ENCODE results near the gene TREX2. TPM values are rescaled to one million over a fixed set of nuclear protein-coding genes. Genes with fewer than 3 reads are reported as not detected.

Gene TREX2
- total RNA-seq, 1 experiment from 2014 or later, result 2.9 TPM

DNA sequence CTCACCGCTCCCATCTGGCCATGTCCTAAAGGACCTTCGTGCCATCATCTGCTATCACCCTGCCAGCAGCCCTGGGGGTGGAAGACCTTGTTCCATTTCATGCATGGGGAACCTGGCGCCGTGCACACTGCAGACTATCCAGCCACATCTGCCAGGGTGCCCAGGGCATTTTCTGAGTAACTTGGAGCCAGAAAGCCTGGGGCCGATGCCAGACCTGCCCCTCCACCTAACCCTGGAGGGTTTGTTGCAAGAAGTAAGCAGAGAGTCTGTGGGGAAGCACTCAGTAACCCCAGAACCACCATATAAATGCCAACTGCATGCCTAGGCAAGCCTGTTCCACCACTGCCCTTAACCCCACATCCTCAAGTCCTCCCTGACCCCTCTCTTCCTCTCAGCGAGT is 17.2 kb upstream of the TREX2 start:
- Histone ChIP-seq H3K79me2 (ENCODE audit: insufficient read depth, low read length) (no peaks in the 10 kb centered on the region), H3K27ac (ENCODE audit: low read depth, low read length) (no peak overlapping the region), H3K4me1 (ENCODE audit: control insufficient read depth in 1 of 2, insufficient read depth in 2 of 2, low read length in 2 of 2) (no peaks in the 10 kb centered on the region), H3K27me3 (ENCODE audit: insufficient read depth, low read length) (no peaks in the 10 kb centered on the region), H3K36me3 (ENCODE audit: control insufficient read depth in 1 of 2, insufficient read depth in 2 of 2, low read length in 2 of 2) (0 out of 4 replicates have a peak, but pooled peaks cover 0 to 3% of the 10 kb centered on the region in 2 experiments), H2AFZ (ENCODE audit: low read depth, low read length, poor library complexity, severe bottlenecking) (no peak overlapping the region), H3K4me3 (replicated peaks in 1 of 2; ENCODE audit: low read depth in 1 of 2, low read length in 2 of 2) (no peak overlapping the region), H3K4me2 (ENCODE audit: low read length) (no peak overlapping the region), H4K20me1 (ENCODE audit: insufficient read depth) (no peaks in the 10 kb centered on the region), H3K9ac (ENCODE audit: low read length) (no peak overlapping the region), H3K9me2 (ENCODE audit: insufficient read depth) (no peaks in the 10 kb centered on the region), H3K9me3 (ENCODE audit: control insufficient read depth in 1 of 2, insufficient read depth in 1 of 2, low read depth in 1 of 2, low read length in 2 of 2) (no peaks in the 10 kb centered on the region)
- no peak for ATAC-seq
- DNase-seq (ENCODE audit: low read depth, low spot score), result no peak
- RAD21 ChIA-PET (ENCODE audit: low non-redundant PET in 1 of 2, low total read pairs in 2 of 2, uncharacterized antibody in 2 of 2, unreplicated experiment in 2 of 2), result no interaction called here
- no TSS peak for BruUV-seq (replicated peaks)
- intact Hi-C loops (cut with micrococcal nuclease), result no loop called here
- POLR2A ChIA-PET, result no interaction called here
- CTCF ChIA-PET, result no interaction called here
- TF ChIP-seq YY1 (IDR thresholded peaks at IDR 0.05; ENCODE audit: extremely low read depth, insufficient replicate concordance, low read depth, low read length) (no peak), MAX (IDR thresholded peaks at IDR 0.05) (no peak), TCF7L2 (IDR thresholded peaks at IDR 0.05; ENCODE audit: borderline replicate concordance, extremely low read depth, insufficient read depth, insufficient read length) (no peak), EZH2phosphoT487 (IDR thresholded peaks at IDR 0.05; ENCODE audit: borderline replicate concordance) (no peak), POLR2A (IDR thresholded peaks at IDR 0.05; ENCODE audit: borderline replicate concordance, extremely low read depth, insufficient read depth, insufficient read length) (no peak), ZFX (IDR thresholded peaks at IDR 0.05) (no peak), ZNF274 (IDR thresholded peaks at IDR 0.05; ENCODE audit: low read depth, low read length) (no peak), SP1 (IDR thresholded peaks at IDR 0.05; ENCODE audit: low read depth) (no peak), ELF1 (IDR thresholded peaks at IDR 0.05; ENCODE audit: borderline replicate concordance, low read depth) (no peak), RAD21 (IDR thresholded peaks at IDR 0.05; ENCODE audit: low read depth) (no peak), POLR2AphosphoS5 (IDR thresholded peaks at IDR 0.05; ENCODE audit: low read depth, low read length) (no peak), ZBTB33 (IDR thresholded peaks at IDR 0.05; ENCODE audit: extremely low read depth, insufficient replicate concordance, low read length) (no peak), SIN3A (IDR thresholded peaks at IDR 0.05; ENCODE audit: low read depth) (no peak), CTCF (IDR thresholded peaks at IDR 0.05 in 2 of 3, conservative IDR thresholded peaks at IDR 0.05 in 1 of 3; ENCODE audit: borderline replicate concordance in 1 of 3, insufficient read depth in 1 of 3, low read depth in 2 of 3, low read length in 2 of 3) (no peak), JUND (IDR thresholded peaks at IDR 0.05) (no peak), EZH2 (IDR thresholded peaks at IDR 0.05) (no peak), EGR1 (IDR thresholded peaks at IDR 0.05; ENCODE audit: low read depth) (no peak)
- TF ChIP-seq, protein P1, sequence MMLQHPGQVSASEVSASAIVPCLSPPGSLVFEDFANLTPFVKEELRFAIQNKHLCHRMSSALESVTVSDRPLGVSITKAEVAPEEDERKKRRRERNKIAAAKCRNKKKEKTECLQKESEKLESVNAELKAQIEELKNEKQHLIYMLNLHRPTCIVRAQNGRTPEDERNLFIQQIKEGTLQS (IDR thresholded peaks at IDR 0.05), result no peak
- TF ChIP-seq, protein P2, sequence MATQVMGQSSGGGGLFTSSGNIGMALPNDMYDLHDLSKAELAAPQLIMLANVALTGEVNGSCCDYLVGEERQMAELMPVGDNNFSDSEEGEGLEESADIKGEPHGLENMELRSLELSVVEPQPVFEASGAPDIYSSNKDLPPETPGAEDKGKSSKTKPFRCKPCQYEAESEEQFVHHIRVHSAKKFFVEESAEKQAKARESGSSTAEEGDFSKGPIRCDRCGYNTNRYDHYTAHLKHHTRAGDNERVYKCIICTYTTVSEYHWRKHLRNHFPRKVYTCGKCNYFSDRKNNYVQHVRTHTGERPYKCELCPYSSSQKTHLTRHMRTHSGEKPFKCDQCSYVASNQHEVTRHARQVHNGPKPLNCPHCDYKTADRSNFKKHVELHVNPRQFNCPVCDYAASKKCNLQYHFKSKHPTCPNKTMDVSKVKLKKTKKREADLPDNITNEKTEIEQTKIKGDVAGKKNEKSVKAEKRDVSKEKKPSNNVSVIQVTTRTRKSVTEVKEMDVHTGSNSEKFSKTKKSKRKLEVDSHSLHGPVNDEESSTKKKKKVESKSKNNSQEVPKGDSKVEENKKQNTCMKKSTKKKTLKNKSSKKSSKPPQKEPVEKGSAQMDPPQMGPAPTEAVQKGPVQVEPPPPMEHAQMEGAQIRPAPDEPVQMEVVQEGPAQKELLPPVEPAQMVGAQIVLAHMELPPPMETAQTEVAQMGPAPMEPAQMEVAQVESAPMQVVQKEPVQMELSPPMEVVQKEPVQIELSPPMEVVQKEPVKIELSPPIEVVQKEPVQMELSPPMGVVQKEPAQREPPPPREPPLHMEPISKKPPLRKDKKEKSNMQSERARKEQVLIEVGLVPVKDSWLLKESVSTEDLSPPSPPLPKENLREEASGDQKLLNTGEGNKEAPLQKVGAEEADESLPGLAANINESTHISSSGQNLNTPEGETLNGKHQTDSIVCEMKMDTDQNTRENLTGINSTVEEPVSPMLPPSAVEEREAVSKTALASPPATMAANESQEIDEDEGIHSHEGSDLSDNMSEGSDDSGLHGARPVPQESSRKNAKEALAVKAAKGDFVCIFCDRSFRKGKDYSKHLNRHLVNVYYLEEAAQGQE (IDR thresholded peaks at IDR 0.05; ENCODE audit: low read depth), result no peak
